Memory B cell (primary cell): Measurements from ENCODE around the gene DPP10.

Experiments
- ATAC-seq: fragments of 150-1000 bp; cut with Tn5 transposase; 2 replicates; pipeline ENCODE4 v1.10.0; 2021; ENCODE audit warnings: low read depth, mild to moderate bottlenecking, moderate library complexity
- DNase-seq, 2 donors: peaks; one replicate each; pipeline ENCODE4 v3.0.0; 2022; ENCODE audit warnings: low spot score in 2 of 2
- H3K27ac Mint-ChIP-seq: one replicate; pipeline ENCODE4 v1.8.0; 2022; ENCODE audit warnings: mild to moderate bottlenecking, moderate library complexity, mixed read lengths
- H3K27me3 Mint-ChIP-seq: one replicate; pipeline ENCODE4 v1.8.0; 2022; ENCODE audit warnings: mixed read lengths
- H3K36me3 Mint-ChIP-seq: one replicate; pipeline ENCODE4 v1.8.0; 2022; ENCODE audit warnings: mild to moderate bottlenecking, mixed read lengths
- H3K4me1 Mint-ChIP-seq: one replicate; pipeline ENCODE4 v1.8.0; 2022; ENCODE audit warnings: mixed read lengths
- H3K4me3 Mint-ChIP-seq: one replicate; pipeline ENCODE4 v1.8.0; 2022; ENCODE audit warnings: mild to moderate bottlenecking, moderate library complexity, mixed read lengths
- H3K9me3 Mint-ChIP-seq: one replicate; pipeline ENCODE4 v1.8.0; 2022; ENCODE audit warnings: mixed read lengths

DPP10 gene

DNA sequence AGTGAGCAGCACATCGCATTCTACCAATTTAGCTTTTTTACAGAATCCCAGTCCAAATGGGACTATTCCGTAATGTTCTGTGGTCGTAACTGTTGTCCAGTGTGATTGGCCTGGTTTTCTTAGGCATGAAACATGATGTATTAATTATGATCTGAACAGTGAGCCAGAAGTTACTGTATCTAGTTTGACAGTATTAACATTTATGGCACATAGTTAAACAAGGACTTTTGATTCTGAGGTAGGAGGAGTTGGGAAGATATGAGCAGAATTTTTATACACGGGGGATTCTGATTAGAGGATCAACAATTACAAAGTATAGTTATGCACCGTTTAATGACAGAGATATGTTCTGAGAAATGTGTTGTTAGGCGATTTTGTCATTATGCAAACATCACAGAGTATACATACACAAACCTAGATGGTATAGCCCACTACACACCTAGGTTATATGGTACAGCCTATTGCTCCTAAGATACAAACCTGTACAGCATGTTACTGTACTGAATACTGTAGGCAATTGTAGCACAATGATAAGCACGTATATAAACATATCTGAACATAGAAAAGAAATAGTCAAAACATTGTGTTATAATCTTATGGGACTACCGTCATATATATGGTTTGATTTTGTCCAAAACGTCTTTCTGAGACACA is 85.0 kb downstream of the DPP10 start:
- Mint-ChIP-seq H3K36me3 (no peaks in the 10 kb centered on the region), H3K4me3 (no peak overlapping the region), H3K27ac (no peak overlapping the region), H3K9me3 (peaks cover 2% of the 10 kb centered on the region), H3K27me3 (peaks cover 3% of the 10 kb centered on the region), H3K4me1 (no peaks in the 10 kb centered on the region)
- DNase-seq, result no peak
- ATAC-seq, result no peak

DNA sequence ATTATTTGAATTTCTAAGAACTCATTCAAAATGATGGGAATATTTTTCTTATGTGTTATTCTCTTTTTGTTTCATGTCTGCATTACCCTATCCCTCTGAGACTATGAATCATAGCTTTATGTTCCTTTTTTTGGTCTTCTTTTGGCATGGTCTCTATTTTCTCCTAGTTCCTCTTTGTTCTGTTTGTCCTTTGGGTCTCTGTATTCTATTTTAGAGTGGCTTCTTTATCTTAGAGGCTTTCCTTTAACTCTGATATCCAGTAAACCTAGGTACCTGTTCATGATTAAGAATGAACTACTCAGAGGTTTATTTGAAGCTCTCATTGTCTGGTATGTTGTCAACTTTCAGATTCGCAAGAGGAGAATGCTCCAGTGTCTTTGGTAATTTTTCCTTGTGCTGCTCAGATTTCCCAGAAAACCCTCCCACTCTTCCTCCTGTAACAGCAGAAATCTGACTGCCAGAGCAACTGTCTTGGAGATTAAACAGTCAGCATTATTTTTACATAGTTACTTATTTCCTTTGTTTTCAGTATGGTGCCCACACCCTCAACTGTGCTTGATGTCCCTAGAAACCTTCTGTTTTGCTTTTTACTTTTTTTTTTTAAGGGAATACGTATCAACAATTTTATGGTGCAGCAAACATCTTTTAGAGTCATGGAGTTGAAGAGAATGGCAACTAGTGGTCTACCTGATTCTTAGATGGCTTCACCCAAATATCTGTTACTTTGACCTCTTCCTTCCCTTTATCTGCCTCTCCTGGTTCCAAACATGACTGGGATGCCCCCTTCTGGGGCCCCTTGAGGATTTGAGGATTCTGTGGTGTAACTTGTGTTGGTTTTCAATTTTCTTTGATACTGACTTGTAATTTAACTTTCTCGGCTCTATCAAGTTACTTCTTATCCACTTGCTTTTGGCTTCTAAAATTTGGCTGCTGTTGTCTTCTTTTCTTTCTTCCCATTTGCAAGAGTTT is 92.0 kb downstream of the DPP10 start:
- no peaks in the 10 kb centered on the region for H3K9me3 Mint-ChIP-seq
- ATAC-seq (no peak), DNase-seq (no peak)
- no peak overlapping the region for H3K27ac Mint-ChIP-seq
- H3K36me3 Mint-ChIP-seq, result no peaks in the 10 kb centered on the region
- H3K27me3 Mint-ChIP-seq, result peaks cover 3% of the 10 kb centered on the region
- no peak overlapping the region for H3K4me3 Mint-ChIP-seq
- no peaks in the 10 kb centered on the region for H3K4me1 Mint-ChIP-seq

DNA sequence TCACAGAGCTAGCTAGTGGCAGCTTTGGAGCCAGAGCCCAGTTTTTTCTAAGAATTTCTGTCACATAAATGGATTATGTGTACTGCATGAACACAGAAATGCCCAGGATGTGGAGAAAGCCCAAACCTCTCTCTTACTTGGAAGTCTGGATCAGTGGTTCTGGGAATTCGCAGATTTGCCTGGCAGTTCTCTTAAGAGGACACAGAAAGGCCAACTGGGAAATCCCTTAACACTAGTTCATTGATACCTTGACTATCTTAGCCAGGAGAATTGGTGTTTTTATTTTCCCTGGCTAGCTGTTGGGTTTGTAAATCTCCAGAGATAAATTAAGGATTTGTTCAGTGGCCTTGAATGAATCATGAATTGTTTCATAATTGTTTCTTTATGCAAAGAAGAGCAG is 95.3 kb downstream of the DPP10 start:
- H3K4me1 Mint-ChIP-seq, result no peaks in the 10 kb centered on the region

DNA sequence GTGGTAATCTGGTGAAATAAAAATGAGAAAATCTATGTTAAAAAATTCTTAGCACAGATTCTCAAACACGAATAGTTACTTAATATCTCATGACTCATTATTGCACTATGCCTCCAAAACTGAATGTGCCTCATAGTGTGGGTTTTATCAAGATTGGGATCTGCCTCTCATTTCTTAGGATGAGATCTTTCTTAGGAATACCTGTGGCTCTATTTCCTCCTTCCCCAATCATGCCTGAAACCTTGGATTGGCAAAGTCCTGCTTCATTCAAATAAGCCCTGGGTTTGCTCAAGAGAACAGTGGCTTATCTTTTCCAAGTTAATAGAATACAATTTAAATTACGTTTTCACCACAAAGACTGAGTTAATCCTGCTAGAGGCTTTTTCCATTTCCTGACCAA is 100.3 kb downstream of the DPP10 start:
- peaks cover 4% of the 10 kb centered on the region for H3K27me3 Mint-ChIP-seq
- no peak for ATAC-seq
- H3K9me3 Mint-ChIP-seq, result no peaks in the 10 kb centered on the region
- H3K36me3 Mint-ChIP-seq, result no peaks in the 10 kb centered on the region
- peaks cover 3% of the 10 kb centered on the region for H3K4me1 Mint-ChIP-seq
- no peak overlapping the region for H3K4me3 Mint-ChIP-seq
- no peak overlapping the region for H3K27ac Mint-ChIP-seq
- DNase-seq, result no peak

More for the DNA sequence above, 95.3 kb downstream of the DPP10 start:
- ATAC-seq (no peak), DNase-seq (no peak)
- no peaks in the 10 kb centered on the region for H3K36me3 Mint-ChIP-seq
- H3K27ac Mint-ChIP-seq, result no peak overlapping the region
- H3K4me3 Mint-ChIP-seq, result no peak overlapping the region
- H3K27me3 Mint-ChIP-seq, result peaks cover 1% of the 10 kb centered on the region
- no peaks in the 10 kb centered on the region for H3K9me3 Mint-ChIP-seq

DNA sequence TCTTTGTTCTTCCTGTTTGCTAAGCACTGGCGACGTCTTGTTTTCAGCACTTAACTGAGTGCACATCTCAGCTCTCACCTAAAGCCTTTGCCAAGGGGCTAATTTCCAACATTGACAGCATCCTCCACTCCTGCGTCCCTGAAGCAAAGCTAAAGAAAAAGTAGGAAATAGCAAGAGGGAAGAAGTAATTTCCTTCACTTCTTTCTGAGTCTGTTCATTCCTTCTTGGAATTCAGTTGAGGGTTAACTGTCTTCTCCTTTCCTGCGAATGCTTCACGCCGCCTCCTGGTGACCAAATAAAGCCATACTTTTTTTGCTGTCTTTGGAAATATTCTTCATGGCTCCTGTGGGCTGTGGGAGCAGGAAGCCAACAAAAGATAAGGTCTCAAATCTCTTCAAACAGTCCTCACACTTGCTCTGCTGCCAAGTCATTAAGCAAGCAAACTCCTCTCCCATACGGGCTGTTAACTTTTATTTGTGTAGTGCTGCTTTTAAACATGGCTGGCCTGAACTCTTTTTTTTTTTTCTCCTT is 100.9 kb downstream of the DPP10 start:
- H3K27me3 Mint-ChIP-seq, result peaks cover 6% of the 10 kb centered on the region
- ATAC-seq (no peak), DNase-seq (no peak)
- H3K9me3 Mint-ChIP-seq, result no peaks in the 10 kb centered on the region
- peaks cover 3% of the 10 kb centered on the region for H3K4me1 Mint-ChIP-seq
- H3K4me3 Mint-ChIP-seq, result no peak overlapping the region
- no peaks in the 10 kb centered on the region for H3K36me3 Mint-ChIP-seq
- no peak overlapping the region for H3K27ac Mint-ChIP-seq

DNA sequence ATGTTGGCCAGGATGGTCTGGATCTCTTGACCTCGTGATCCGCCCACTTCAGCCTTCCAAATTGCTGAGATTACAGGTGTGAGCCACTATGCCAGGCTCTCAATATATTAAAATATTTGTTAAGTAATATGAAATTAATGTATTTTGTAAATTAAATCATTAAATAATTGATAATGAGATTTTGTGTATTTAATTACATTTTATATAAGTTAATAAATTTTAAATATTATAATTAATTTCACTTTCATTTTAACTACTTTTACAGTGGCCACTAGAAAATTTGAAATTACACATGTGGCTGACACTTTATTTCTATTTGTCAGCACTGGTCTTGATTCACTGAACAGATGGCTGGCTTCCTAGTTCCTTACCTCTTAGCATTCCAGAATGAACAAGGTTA is 102.6 kb downstream of the DPP10 start:
- DNase-seq (no peak), ATAC-seq (no peak)
- Mint-ChIP-seq H3K27me3 (peaks cover 7% of the 10 kb centered on the region), H3K36me3 (no peaks in the 10 kb centered on the region), H3K4me3 (no peak overlapping the region), H3K4me1 (peaks cover 3% of the 10 kb centered on the region), H3K9me3 (no peaks in the 10 kb centered on the region), H3K27ac (no peak overlapping the region)

DNA sequence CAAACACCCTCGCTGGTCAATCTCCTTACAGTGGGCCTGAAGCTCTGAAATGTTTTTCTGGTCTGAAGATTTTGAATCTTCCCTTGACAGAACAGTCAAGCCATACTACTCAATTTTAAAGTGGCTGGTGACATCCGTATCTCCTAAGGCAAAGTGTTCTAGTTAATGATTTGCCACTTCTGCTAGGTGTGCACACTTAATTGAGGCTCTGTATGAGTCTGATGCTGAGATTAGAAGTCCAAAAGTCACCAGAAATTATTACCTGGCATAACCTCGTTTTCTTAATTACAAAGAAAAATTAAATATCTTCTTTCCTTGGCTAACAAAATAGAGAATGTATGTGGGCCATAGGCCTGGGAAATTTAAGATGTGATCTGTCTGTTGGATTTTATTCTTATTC is 104.1 kb downstream of the DPP10 start:
- no peaks in the 10 kb centered on the region for H3K9me3 Mint-ChIP-seq
- no peak for ATAC-seq
- no peaks in the 10 kb centered on the region for H3K36me3 Mint-ChIP-seq
- H3K27ac Mint-ChIP-seq, result no peak overlapping the region
- DNase-seq, result no peak
- no peak overlapping the region for H3K4me3 Mint-ChIP-seq
- H3K27me3 Mint-ChIP-seq, result peaks cover 9% of the 10 kb centered on the region
- peaks cover 3% of the 10 kb centered on the region for H3K4me1 Mint-ChIP-seq

DNA sequence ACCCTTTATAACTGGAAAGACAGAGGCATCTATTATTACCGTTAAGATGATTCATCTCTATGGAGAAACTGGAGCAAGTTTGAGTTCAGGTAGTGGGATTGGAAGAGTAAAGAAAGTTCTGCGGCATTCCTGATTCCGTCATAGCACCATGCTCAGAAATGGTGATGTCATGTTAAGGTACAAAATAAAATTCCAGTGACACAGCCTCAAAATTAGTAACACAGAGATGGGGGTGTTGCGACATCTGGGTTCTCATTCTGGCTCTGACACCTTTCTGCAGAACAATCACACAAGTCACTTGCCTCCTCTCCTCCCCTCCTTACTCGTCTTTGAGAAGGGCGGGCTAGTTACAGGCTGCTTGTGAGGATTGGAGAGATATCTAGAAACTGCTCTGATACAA is 105.7 kb downstream of the DPP10 start:
- ATAC-seq (no peak), DNase-seq (no peak)
- Mint-ChIP-seq H3K9me3 (no peaks in the 10 kb centered on the region), H3K27me3 (peaks cover 13% of the 10 kb centered on the region), H3K36me3 (no peaks in the 10 kb centered on the region), H3K4me1 (peaks cover 3% of the 10 kb centered on the region), H3K27ac (no peak overlapping the region), H3K4me3 (no peak overlapping the region)

DNA sequence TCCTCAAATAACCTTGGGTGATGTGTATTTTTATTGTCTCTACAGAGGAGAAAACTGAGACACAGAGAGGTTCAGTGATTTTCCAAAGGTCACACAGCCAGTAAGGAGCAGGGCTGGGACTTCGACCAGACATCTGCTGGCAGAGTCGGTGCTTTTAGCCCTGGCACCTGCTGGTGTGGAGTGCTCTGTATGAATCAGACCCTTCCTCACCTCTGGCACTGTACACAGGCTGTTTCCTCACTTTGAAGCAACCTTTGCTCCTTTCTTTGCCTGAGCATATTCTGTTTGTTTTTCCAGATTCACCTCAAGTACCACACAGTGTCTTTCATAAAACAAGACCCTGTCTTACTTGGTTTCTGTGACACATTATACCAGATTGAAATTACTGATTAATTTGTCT is 107.9 kb downstream of the DPP10 start:
- Mint-ChIP-seq H3K27me3 (peaks cover 13% of the 10 kb centered on the region), H3K9me3 (no peaks in the 10 kb centered on the region)
- ATAC-seq, result no peak

DNA sequence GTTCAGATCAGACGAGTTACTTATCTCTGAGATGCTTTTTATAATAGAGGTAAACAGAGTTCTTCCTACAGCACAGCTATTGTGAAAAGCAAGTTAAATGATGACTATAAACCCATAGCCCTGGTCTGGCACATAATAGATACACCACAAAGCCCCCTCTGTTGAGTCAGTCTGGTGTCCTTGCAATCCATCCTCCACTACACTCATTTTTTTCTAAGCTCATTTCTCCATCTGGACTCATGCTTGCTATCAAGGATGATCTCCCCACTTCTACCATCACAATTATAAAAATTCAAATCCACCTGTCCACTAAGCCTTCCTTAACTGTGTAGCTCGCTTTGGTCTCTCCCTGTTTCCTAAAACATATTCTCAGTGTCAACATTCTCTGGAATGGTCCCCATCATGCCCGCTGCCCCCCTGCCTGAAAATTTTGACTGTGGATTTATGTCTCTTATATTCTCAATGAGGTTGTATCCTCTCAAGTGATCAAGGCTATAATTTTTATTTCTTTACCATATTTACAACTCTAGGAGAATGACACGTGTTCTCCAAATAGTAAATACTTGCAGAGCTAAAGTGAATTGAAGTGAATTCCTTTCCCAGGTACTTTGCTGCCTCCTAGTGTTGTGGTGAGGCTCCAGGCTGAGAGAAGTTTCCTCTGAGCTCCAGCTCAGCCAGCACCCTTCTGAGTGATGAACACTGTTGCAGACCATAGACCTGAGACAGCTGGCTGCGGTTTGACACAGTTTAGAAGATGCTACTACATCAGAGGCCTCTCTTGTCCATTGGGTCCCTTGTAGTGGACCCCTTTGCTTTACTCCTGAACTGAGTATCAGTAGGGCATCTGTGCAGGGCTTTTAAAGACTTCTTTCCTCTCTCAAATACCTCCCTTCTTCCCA is 108.7 kb downstream of the DPP10 start:
- ATAC-seq, result no peak
- Mint-ChIP-seq H3K36me3 (no peaks in the 10 kb centered on the region), H3K9me3 (no peaks in the 10 kb centered on the region), H3K27ac (no peak overlapping the region), H3K4me3 (no peak overlapping the region), H3K4me1 (no peaks in the 10 kb centered on the region), H3K27me3 (peaks cover 13% of the 10 kb centered on the region)
- no peak for DNase-seq

More for the DNA sequence above, 107.9 kb downstream of the DPP10 start:
- Mint-ChIP-seq H3K4me1 (no peaks in the 10 kb centered on the region), H3K4me3 (no peak overlapping the region), H3K36me3 (no peaks in the 10 kb centered on the region), H3K27ac (no peak overlapping the region)
- no peak for DNase-seq

DNA sequence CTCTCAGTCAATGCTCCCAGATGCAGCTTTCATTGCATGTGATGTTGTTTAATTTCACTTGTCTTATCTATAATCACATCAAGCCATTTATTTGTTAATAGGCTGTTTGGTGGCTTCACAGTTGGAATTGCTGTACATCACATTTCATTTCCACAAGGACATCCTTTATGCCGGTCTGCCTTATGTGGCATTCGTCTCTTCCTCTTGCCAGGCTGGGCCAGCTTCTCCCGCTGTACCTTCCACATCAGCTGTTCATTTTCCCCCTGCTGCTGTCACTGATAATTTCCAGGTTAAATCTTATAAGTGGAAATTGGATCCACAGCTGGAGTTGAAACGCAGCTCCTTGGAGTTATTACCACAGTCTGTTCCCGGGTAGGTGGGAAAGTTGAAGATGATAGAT is 110.6 kb downstream of the DPP10 start:
- no peak for DNase-seq
- H3K4me1 Mint-ChIP-seq, result no peaks in the 10 kb centered on the region
- no peak overlapping the region for H3K27ac Mint-ChIP-seq
- ATAC-seq, result no peak
- peaks cover 10% of the 10 kb centered on the region for H3K27me3 Mint-ChIP-seq
- no peaks in the 10 kb centered on the region for H3K36me3 Mint-ChIP-seq
- no peak overlapping the region for H3K4me3 Mint-ChIP-seq
- no peaks in the 10 kb centered on the region for H3K9me3 Mint-ChIP-seq

DNA sequence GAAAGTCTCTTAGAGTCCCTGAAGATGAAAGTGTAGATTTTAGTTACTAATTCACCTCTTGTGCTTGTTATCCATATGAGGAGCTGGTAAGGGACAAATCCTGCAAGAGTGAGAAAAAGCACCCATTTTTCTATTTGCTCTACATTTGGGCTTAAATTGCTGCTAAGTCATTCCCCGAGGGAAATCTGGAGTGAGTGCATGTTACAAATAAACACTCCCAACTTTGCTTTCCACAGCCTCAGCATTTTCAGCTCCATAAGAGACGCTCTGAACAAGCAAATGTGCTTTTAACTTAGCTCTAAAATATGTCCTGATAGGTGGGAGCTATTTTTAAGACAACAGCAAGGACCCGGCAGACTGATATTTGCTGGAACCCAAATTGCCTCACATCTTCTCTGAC is 126.7 kb downstream of the DPP10 start:
- Mint-ChIP-seq H3K4me1 (no peaks in the 10 kb centered on the region), H3K9me3 (no peaks in the 10 kb centered on the region), H3K36me3 (no peaks in the 10 kb centered on the region), H3K27ac (no peak overlapping the region), H3K4me3 (no peak overlapping the region), H3K27me3 (peaks cover 6% of the 10 kb centered on the region)
- DNase-seq, result no peak
- ATAC-seq, result no peak

DNA sequence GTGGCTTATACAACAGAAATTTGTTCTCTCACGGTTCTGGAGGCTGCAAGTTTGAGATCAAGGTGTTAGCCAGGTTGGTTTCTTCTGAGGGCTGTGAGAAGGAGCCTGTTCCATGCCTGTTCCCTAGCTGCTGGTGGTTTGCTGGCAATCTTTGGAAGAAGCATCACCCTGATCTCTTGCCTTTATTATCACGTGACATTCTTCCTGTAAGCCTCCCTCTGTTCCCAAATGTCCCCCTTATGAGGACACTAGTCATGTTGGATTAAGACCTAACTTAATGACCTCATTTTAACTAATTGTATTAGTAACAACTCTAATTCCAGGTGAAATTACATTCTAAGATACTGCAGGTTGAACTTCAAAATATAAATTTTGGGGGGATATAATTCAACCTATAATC is 135.2 kb downstream of the DPP10 start:
- H3K4me3 Mint-ChIP-seq, result no peak overlapping the region
- no peak for DNase-seq
- no peaks in the 10 kb centered on the region for H3K9me3 Mint-ChIP-seq
- H3K36me3 Mint-ChIP-seq, result no peaks in the 10 kb centered on the region
- H3K27me3 Mint-ChIP-seq, result peaks cover 3% of the 10 kb centered on the region
- no peak for ATAC-seq
- no peak overlapping the region for H3K27ac Mint-ChIP-seq
- H3K4me1 Mint-ChIP-seq, result no peaks in the 10 kb centered on the region

DNA sequence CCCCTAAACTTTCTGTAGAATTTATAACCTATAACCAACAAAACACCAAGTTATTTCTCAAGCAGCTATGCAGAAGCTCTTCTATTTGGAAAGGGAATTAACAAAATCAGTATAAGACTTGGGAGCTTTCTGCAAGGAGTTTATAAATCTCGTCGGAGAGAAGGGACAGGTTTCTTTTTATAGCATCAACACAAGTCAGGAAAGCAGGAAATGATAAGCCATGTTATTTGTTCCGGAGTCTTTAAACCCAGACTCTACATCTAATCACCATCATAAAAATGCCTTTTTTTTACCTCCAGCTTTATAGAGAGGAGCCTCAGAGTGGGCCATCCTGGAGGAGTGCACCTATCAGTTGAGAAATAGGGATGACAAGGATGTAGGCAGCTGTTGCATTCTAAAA is 137.1 kb downstream of the DPP10 start:
- Mint-ChIP-seq H3K27me3 (peaks cover 3% of the 10 kb centered on the region), H3K4me3 (no peak overlapping the region), H3K9me3 (no peaks in the 10 kb centered on the region), H3K36me3 (no peaks in the 10 kb centered on the region), H3K27ac (no peak overlapping the region), H3K4me1 (no peaks in the 10 kb centered on the region)
- no peak for DNase-seq
- no peak for ATAC-seq
